HEK293T (cell line): ENCODE data around the gene HEPHL1.

Source experiments
- CTCF ChIA-PET: fragments of 350-600 bp; formaldehyde crosslinking; extraction: SDS; loops from one replicate; lab custom pipeline; 2021; ENCODE audit warnings: antibody characterized with exemption, inconsistent platforms; lab: Yijun Ruan, JAX
- POLR2A ChIA-PET: fragments of 350-600 bp; formaldehyde crosslinking; extraction: SDS; loops from one replicate; lab custom pipeline; 2020; ENCODE audit warnings: antibody characterized with exemption, inconsistent platforms; lab: Yijun Ruan, JAX
- DNase-seq: peaks from one replicate; pipeline ENCODE4 v3.0.0; 2012; ENCODE audit warnings: mixed read lengths; ENCODE audit errors: extremely low spot score
- ARNT ChIP-seq: fragments of 450-650 bp; IDR thresholded peaks from 2 replicates; pipeline ENCODE4 v1.6.1; 2017; ENCODE audit warnings: mild to moderate bottlenecking
- BHLHE40 ChIP-seq: fragments of 450-650 bp; IDR thresholded peaks from 2 replicates; pipeline ENCODE4 v1.6.1; 2016; ENCODE audit warnings: mild to moderate bottlenecking, moderate library complexity, borderline replicate concordance
- CTBP1 ChIP-seq: fragments of 450-650 bp; IDR thresholded peaks from 2 replicates; pipeline ENCODE4 v1.6.1; 2016; ENCODE audit warnings: borderline replicate concordance
- ELF4 ChIP-seq: fragments of 450-650 bp; IDR thresholded peaks from 2 replicates; pipeline ENCODE4 v1.6.1; 2017; ENCODE audit warnings: antibody characterized with exemption
- FOXA1 ChIP-seq: fragments of 450-650 bp; IDR thresholded peaks from 2 replicates; pipeline ENCODE4 v1.6.1; 2016; ENCODE audit warnings: mild to moderate bottlenecking
- FOXK2 ChIP-seq: fragments of 450-650 bp; IDR thresholded peaks from 2 replicates; pipeline ENCODE4 v1.6.1; 2016; ENCODE audit warnings: mild to moderate bottlenecking
- FOXM1 ChIP-seq: fragments of 450-650 bp; IDR thresholded peaks from 2 replicates; pipeline ENCODE4 v1.6.1; 2017; ENCODE audit warnings: mild to moderate bottlenecking, borderline replicate concordance
- HDGF ChIP-seq: fragments of 450-650 bp; IDR thresholded peaks from 2 replicates; pipeline ENCODE4 v1.6.1; 2017; ENCODE audit warnings: antibody characterized with exemption, borderline replicate concordance
- L3MBTL2 ChIP-seq: fragments of 450-650 bp; conservative IDR thresholded peaks from 2 replicates; pipeline ENCODE4 v1.6.1; 2016; ENCODE audit warnings: mild to moderate bottlenecking
- LEF1 ChIP-seq: fragments of 450-650 bp; IDR thresholded peaks from 2 replicates; pipeline ENCODE4 v1.6.1; 2017; ENCODE audit warnings: mild to moderate bottlenecking, borderline replicate concordance
- NFRKB ChIP-seq: fragments of 450-650 bp; IDR thresholded peaks from 2 replicates; pipeline ENCODE4 v1.6.1; 2016; ENCODE audit warnings: mild to moderate bottlenecking, moderate library complexity
- SP1 ChIP-seq: fragments of 450-650 bp; IDR thresholded peaks from 2 replicates; pipeline ENCODE4 v1.6.1; 2017
- SUZ12 ChIP-seq: fragments of 450-650 bp; IDR thresholded peaks from 2 replicates; pipeline ENCODE4 v1.6.1; 2016; ENCODE audit warnings: mild to moderate bottlenecking
- TARDBP ChIP-seq: fragments of 450-650 bp; IDR thresholded peaks from 2 replicates; pipeline ENCODE4 v1.6.1; 2016
- ZNF384 ChIP-seq: fragments of 450-650 bp; IDR thresholded peaks from 2 replicates; pipeline ENCODE4 v1.6.1; 2016
- TF ChIP-seq, protein P1 (sequence below): fragments of 450-650 bp; IDR thresholded peaks from 2 replicates; pipeline ENCODE4 v1.6.1; 2016

HEPHL1 gene

DNA sequence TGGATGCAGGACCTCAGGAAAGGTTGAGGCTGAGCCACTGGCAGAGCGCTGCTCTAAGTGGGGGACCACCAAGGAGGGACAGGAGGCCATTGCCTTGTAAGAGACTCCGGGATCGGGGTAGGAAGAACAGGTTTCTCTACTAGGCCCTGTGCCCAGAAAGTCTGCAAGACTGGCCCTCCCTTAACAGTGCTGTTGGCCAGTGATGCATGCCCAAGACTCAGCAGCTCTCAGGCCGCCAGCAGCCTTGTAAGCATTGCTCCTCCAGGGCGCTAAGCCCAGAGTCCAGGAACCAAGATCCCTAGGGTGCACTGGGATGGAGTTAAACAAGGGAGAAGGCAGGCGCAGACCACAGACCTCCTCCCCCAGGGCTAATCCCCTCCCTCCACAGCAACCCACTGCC, 68.2 kb downstream of the HEPHL1 start:
- ChIA-PET CTCF (no interaction called here), POLR2A (no interaction called here)
- no peak for DNase-seq
- TF ChIP-seq FOXK2 = no peak
- no peak for TF ChIP-seq FOXA1
- no peak for TF ChIP-seq SP1
- TF ChIP-seq ELF4 = no peak
- TF ChIP-seq FOXM1 = no peak
- no peak for TF ChIP-seq BHLHE40
- TF ChIP-seq CTBP1 = no peak
- no peak for TF ChIP-seq L3MBTL2
- no peak for TF ChIP-seq ARNT
- TF ChIP-seq LEF1 = no peak
- TF ChIP-seq, protein P1, sequence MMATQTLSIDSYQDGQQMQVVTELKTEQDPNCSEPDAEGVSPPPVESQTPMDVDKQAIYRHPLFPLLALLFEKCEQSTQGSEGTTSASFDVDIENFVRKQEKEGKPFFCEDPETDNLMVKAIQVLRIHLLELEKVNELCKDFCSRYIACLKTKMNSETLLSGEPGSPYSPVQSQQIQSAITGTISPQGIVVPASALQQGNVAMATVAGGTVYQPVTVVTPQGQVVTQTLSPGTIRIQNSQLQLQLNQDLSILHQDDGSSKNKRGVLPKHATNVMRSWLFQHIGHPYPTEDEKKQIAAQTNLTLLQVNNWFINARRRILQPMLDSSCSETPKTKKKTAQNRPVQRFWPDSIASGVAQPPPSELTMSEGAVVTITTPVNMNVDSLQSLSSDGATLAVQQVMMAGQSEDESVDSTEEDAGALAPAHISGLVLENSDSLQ = no peak
- TF ChIP-seq HDGF = no peak
- no peak for TF ChIP-seq SUZ12
- no peak for TF ChIP-seq NFRKB
- no peak for TF ChIP-seq ZNF384
- TF ChIP-seq TARDBP = no peak

DNA sequence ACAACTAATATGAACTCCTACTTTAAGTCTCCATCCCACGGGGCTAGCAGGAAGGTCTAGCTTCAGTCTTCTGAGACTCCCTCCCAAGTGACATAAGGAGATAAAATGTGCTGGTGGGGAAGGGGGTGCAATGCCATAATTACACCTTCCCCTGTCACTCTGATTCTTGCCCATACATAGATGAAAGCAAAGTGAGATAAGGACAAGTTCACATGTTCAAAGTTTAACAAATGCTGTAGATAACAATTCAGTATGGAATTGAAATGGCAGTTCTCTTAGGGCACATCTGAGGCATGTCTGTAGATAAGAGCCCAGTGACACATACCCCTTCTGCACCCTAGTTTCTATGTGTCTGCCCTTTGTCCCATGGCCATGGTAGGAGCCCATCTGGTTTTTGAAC, 69.2 kb downstream of the HEPHL1 start:
- TF ChIP-seq FOXK2 = no peak
- no peak for TF ChIP-seq ARNT
- no peak for TF ChIP-seq FOXA1
- DNase-seq = no peak
- ChIA-PET CTCF (no interaction called here), POLR2A (no interaction called here)

DNA sequence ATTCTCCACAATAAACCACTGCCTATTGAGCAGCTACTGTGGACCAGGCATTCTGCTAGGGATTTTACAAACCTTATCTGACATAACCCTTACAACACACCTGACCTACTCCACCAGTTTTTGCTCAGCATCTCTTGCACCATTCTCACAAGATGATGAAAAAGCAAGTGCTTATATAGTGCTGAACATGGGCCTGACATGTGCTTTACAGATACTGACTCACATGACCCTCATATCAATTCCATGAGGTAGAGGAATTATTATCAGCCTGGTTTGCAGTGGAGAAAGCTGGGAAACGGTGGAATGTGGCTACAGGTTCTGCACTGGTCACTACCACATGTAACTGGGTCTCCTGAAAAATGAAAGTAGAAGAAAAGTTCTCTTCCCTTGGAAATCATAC, 69.9 kb downstream of the HEPHL1 start:
- POLR2A ChIA-PET = no interaction called here
- DNase-seq = no peak
- CTCF ChIA-PET = no interaction called here
- TF ChIP-seq TARDBP = no peak
- no peak for TF ChIP-seq FOXM1
- TF ChIP-seq ARNT = no peak
- TF ChIP-seq SUZ12 = no peak
- TF ChIP-seq SP1 = no peak
- TF ChIP-seq, protein P1 = no peak
- TF ChIP-seq BHLHE40 = no peak
- no peak for TF ChIP-seq L3MBTL2

DNA sequence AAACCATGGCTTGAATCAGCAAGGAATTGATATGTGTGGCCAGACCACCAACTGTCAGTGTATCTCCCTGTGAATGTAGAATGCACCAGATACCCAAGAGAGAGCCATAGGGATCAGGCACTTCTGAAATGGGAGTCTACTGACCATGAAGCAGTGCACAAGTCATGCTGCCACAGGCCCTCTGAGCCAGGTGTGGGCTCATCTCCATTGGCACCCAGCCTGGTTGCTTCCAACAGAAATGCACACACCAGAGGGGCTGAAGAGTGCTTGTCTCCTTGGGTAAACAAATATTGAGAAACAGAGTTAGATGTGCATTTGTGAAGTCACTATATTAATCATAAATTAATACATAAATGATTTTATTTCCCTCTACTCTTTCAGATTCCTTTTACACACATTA, 79.1 kb downstream of the HEPHL1 start:
- ChIA-PET POLR2A (no interaction called here), CTCF (no interaction called here)
- no peak for DNase-seq
- TF ChIP-seq NFRKB (no peak), SP1 (no peak), LEF1 (no peak), ZNF384 (no peak), FOXK2 (no peak), BHLHE40 (no peak), ARNT (no peak)
- TF ChIP-seq, protein P1 = no peak

GRCh38 chr11:94103471-94103870, 82.3 kb downstream of the HEPHL1 start:
- DNase-seq = no peak
- CTCF ChIA-PET = no interaction called here
- POLR2A ChIA-PET = no interaction called here
- TF ChIP-seq FOXK2 (no peak), BHLHE40 (no peak), ZNF384 (no peak), ELF4 (no peak), FOXA1 (no peak), L3MBTL2 (no peak), SUZ12 (no peak), SP1 (no peak), TARDBP (no peak), NFRKB (no peak), LEF1 (no peak), CTBP1 (no peak), ARNT (no peak), FOXM1 (no peak), HDGF (no peak)
- TF ChIP-seq, protein P1 = no peak

DNA sequence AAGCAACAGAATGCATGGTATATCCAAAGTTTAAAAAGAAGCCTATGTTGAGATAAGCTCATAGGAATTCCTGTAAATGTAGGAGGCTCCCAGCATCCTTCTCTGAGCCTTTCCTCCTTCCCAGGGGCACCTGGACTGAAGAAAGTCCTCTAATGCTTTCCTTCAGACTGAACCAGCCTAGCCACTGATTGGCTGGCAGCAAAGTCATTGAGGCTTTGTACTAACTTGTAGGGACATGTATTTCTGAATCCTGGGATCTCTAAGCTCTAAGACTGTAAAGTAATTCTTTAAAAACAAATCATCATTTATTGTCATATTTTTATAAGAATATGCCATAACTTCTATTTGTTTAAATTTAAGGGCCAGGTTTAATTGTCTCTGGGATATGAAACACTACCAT, 83.6 kb downstream of the HEPHL1 start:
- POLR2A ChIA-PET = interaction anchor here (1.5 kb wide), 1 partner anchor 24 kb away, joined by 5 read pairs; the partner anchor contains the start of gene PANX1
- CTCF ChIA-PET = no interaction called here
- TF ChIP-seq FOXA1 (no peak), NFRKB (no peak), TARDBP (no peak), ARNT (no peak), ZNF384 (no peak), HDGF (no peak), FOXK2 (no peak), SUZ12 (no peak)
- no peak for DNase-seq
